SU-DHL-6 (cell line): ENCODE measurements around the gene GLYR1.

Experiments
- H2AFZ ChIP-seq: fragments of 200-600 bp; sonication (generic); 2 replicates; pipeline ENCODE4 v1.6.1; 2014; ENCODE audit warnings: low read depth, mild to moderate bottlenecking, moderate library complexity, mixed read lengths, antibody characterized with exemption, low read length; ENCODE audit not compliant: severe bottlenecking
- H3F3A ChIP-seq: fragments of 200-600 bp; shearing (Covaris generic); 2 replicates; pipeline ENCODE4 v1.6.0; 2016; ENCODE audit warnings: antibody characterized with exemption, mild to moderate bottlenecking; ENCODE audit not compliant: insufficient read depth
- H3K27ac ChIP-seq: fragments of 200-600 bp; sonication (generic); 2 replicates; pipeline ENCODE4 v1.5.1; 2016; ENCODE audit warnings: low read depth, mild to moderate bottlenecking, low read length, moderate library complexity, mixed read lengths
- H3K27me3 ChIP-seq: fragments of 200-600 bp; sonication (generic), shearing (Covaris generic); 2 replicates; pipeline ENCODE4 v1.6.0; 2014; ENCODE audit warnings: mild to moderate bottlenecking, low read length
- H3K36me3 ChIP-seq: fragments of 200-600 bp; sonication (generic); 2 replicates; pipeline ENCODE4 v1.6.1; 2014; ENCODE audit warnings: mild to moderate bottlenecking, low read length, mixed read lengths
- H3K4me2 ChIP-seq: fragments of 300-600, 200-600 bp; shearing (Covaris generic), sonication (generic); 2 replicates; pipeline ENCODE4 v1.6.0; 2014; ENCODE audit warnings: low read length, low read depth, mild to moderate bottlenecking; ENCODE audit not compliant: poor library complexity, severe bottlenecking
- H3K4me3 ChIP-seq: fragments of 200-600 bp; sonication (generic); 2 replicates; pipeline ENCODE4 v1.5.1; 2014; ENCODE audit warnings: antibody characterized with exemption, low read length, mild to moderate bottlenecking, mixed read lengths; ENCODE audit not compliant: insufficient read depth, poor library complexity, severe bottlenecking
- H3K79me2 ChIP-seq: fragments of 200-600 bp; sonication (generic); 2 replicates; pipeline ENCODE4 v1.6.1; 2014; ENCODE audit warnings: mild to moderate bottlenecking, low read length, moderate library complexity; ENCODE audit not compliant: insufficient read depth
- H3K9ac ChIP-seq: fragments of 200-600 bp; sonication (generic); 2 replicates; pipeline ENCODE4 v1.7.0; 2014; ENCODE audit warnings: mild to moderate bottlenecking, low read length
- H3K9me2 ChIP-seq: fragments of 200-600 bp; sonication (generic); replicated peaks from 2 replicates; pipeline ENCODE4 v1.6.1; 2014; ENCODE audit warnings: low read length; ENCODE audit not compliant: insufficient read depth
- H3K9me3 ChIP-seq: fragments of 200-600 bp; sonication (generic); 2 replicates; pipeline ENCODE4 v1.6.1; 2014; ENCODE audit warnings: low read length, mixed read lengths; ENCODE audit not compliant: insufficient read depth
- H4K20me1 ChIP-seq: fragments of 200-600 bp; sonication (generic); 2 replicates; pipeline ENCODE4 v1.6.1; 2014; ENCODE audit warnings: low read depth, mild to moderate bottlenecking, antibody characterized with exemption, low read length, moderate library complexity, mixed read lengths
- EZH2phosphoT487 ChIP-seq: fragments of 200-600 bp; sonication (generic), shearing (Covaris generic); conservative IDR thresholded peaks from 2 replicates; pipeline ENCODE4 v1.6.1; 2018; ENCODE audit warnings: mild to moderate bottlenecking, antibody characterized with exemption, low read length, moderate library complexity, mixed read lengths
- TF ChIP-seq, protein P1 (sequence below): fragments of 200-600 bp; sonication (generic); IDR thresholded peaks from one replicate; pipeline ENCODE4 v1.5.1; 2017; ENCODE audit warnings: antibody characterized with exemption, mild to moderate bottlenecking, low read length, moderate library complexity; ENCODE audit not compliant: insufficient read depth, poor library complexity, severe bottlenecking

The GLYR1 gene

DNA sequence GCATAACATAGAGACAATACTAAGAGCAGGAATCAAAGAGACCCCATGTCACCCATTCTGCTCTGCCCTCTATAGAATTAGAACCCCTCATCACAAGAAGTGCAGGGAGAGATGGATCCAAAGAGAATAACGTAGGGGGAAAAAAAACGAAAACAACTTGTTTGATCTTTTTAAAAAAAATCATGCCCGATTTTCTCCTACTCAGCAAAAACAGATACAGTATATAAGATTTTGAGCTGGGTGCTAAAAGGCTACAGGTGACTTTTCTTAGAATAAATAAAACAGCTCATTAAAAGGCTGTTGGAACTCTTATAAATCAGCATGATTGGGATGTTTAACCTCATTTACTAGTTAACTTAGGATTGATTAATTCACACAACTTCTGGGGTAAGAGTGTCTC is 17.6 kb upstream of the GLYR1 start:
- no peaks in the 10 kb centered on the region for H3F3A ChIP-seq
- H3K4me2 ChIP-seq: no peak overlapping the region
- H2AFZ ChIP-seq: no peak overlapping the region
- no peaks in the 10 kb centered on the region for H3K27me3 ChIP-seq
- H3K27ac ChIP-seq: no peak overlapping the region
- H3K79me2 ChIP-seq: peaks cover 70% of the 10 kb centered on the region
- no peaks in the 10 kb centered on the region for H3K9me2 ChIP-seq
- H3K9me3 ChIP-seq: no peaks in the 10 kb centered on the region
- H3K9ac ChIP-seq: no peak overlapping the region
- H3K4me3 ChIP-seq: no peak overlapping the region
- H3K36me3 ChIP-seq: peaks cover 10% of the 10 kb centered on the region; the same call in 1 of the 2 replicates
- H4K20me1 ChIP-seq: no peaks in the 10 kb centered on the region
- TF ChIP-seq EZH2phosphoT487: no peak
- TF ChIP-seq, protein P1, sequence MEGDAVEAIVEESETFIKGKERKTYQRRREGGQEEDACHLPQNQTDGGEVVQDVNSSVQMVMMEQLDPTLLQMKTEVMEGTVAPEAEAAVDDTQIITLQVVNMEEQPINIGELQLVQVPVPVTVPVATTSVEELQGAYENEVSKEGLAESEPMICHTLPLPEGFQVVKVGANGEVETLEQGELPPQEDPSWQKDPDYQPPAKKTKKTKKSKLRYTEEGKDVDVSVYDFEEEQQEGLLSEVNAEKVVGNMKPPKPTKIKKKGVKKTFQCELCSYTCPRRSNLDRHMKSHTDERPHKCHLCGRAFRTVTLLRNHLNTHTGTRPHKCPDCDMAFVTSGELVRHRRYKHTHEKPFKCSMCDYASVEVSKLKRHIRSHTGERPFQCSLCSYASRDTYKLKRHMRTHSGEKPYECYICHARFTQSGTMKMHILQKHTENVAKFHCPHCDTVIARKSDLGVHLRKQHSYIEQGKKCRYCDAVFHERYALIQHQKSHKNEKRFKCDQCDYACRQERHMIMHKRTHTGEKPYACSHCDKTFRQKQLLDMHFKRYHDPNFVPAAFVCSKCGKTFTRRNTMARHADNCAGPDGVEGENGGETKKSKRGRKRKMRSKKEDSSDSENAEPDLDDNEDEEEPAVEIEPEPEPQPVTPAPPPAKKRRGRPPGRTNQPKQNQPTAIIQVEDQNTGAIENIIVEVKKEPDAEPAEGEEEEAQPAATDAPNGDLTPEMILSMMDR: no peak

DNA sequence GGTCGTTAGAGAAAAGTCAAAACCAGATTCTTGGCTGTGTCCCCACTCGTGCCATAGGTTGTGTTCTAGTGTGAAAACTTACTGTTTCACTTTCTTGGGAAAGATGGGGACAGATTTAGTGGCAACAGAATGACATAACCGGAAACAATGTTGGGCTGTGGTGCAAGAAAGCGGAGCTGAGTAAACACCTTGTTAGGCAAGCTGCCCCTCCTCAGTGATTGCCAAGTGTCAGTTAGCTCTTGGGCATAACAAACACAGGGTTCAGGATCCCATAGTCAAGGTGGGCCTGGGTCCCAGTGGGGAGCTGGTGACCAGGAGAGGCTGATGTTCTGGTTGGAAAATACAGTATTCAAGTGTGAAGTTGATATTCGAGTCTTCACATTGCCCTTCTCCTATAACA is 15.6 kb upstream of the GLYR1 start:
- Histone ChIP-seq H3K4me3 (no peak overlapping the region), H3K36me3 (peaks cover 10% of the 10 kb centered on the region; the same call in 1 of the 2 replicates)

DNA sequence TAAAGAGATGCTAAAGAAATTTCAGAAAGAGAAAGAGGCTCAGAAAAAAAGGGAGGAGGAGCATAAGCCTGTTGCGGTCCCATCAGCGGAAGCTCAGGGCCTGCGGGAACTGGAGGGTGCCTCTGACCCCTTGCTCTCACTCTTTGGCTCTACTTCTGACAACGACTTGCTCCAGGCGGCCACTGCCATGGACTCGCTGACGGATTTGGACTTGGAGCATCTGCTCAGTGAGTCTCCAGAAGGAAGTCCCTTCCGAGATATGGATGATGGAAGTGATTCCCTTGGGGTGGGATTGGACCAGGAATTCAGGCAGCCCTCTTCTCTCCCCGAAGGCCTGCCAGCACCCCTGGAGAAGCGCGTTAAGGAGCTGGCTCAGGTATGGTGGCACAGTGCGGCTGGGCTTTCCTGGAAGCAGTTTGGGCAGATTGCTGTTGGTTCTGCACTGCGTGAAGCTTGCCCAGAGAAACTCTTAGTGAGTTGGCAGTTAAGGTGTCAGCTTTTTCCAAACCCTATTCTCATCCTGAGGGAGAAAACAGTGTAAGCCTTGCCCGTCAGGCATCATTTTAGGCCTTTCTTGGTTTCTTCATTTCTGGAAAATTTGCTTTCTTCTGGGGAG is 13.7 kb upstream of the GLYR1 start:
- Histone ChIP-seq H3K9me3 (no peaks in the 10 kb centered on the region), H3K9me2 (no peaks in the 10 kb centered on the region), H2AFZ (no peak overlapping the region), H3K9ac (no peak overlapping the region), H3K4me2 (no peak overlapping the region), H3F3A (no peaks in the 10 kb centered on the region), H3K79me2 (peaks cover 39% of the 10 kb centered on the region), H3K27me3 (no peaks in the 10 kb centered on the region), H3K4me3 (no peak overlapping the region), H3K27ac (no peak overlapping the region), H4K20me1 (no peaks in the 10 kb centered on the region), H3K36me3 (peaks cover 12% of the 10 kb centered on the region; the same call in 1 of the 2 replicates)
- TF ChIP-seq, protein P1: no peak
- TF ChIP-seq EZH2phosphoT487: no peak

More for the DNA sequence above, 15.6 kb upstream of the GLYR1 start:
- Histone ChIP-seq H4K20me1 (no peaks in the 10 kb centered on the region), H3K9me3 (no peaks in the 10 kb centered on the region), H3F3A (no peaks in the 10 kb centered on the region), H3K4me2 (no peak overlapping the region), H3K27ac (no peak overlapping the region), H3K9ac (no peak overlapping the region), H2AFZ (no peak overlapping the region), H3K27me3 (no peaks in the 10 kb centered on the region), H3K79me2 (peaks cover 57% of the 10 kb centered on the region), H3K9me2 (no peaks in the 10 kb centered on the region)
- TF ChIP-seq EZH2phosphoT487: no peak
- TF ChIP-seq, protein P1: no peak
